Muscle layer of duodenum (tissue), 2 donors: ENCODE measurements around the gene BOC.

Source experiments
- H3K27ac ChIP-seq: one replicate; pipeline ENCODE4 v1.7.0; 2013; ENCODE audit warnings: mild to moderate bottlenecking, low read length
- H3K27me3 ChIP-seq: one replicate; pipeline ENCODE4 v1.7.0; 2013; ENCODE audit warnings: low read depth, mild to moderate bottlenecking, control low read depth, low read length
- H3K36me3 ChIP-seq, 2 donors: one replicate each; pipeline ENCODE4 v1.7.0; 2013; ENCODE audit warnings: low read length in 2 of 2, control low read depth in 1 of 2, mild to moderate bottlenecking in 1 of 2; ENCODE audit not compliant: insufficient read depth in 2 of 2, control insufficient read depth in 1 of 2
- H3K4me1 ChIP-seq, 2 donors: one replicate each; pipeline ENCODE4 v1.7.0; 2013; ENCODE audit warnings: low read length in 2 of 2, mild to moderate bottlenecking in 2 of 2, control low read depth in 1 of 2, moderate library complexity in 1 of 2; ENCODE audit not compliant: insufficient read depth in 2 of 2, control insufficient read depth in 1 of 2
- H3K4me3 ChIP-seq, 2 donors: one replicate each; pipeline ENCODE4 v1.7.0; 2013; ENCODE audit warnings: low read length in 2 of 2, low read depth in 1 of 2, mild to moderate bottlenecking in 1 of 2
- H3K9me3 ChIP-seq, 2 donors: one replicate each; pipeline ENCODE4 v1.7.0; 2013; ENCODE audit warnings: low read length in 2 of 2, control low read depth in 1 of 2, mild to moderate bottlenecking in 1 of 2; ENCODE audit not compliant: control insufficient read depth in 1 of 2
- donor health status: healthy.

Gene BOC

DNA sequence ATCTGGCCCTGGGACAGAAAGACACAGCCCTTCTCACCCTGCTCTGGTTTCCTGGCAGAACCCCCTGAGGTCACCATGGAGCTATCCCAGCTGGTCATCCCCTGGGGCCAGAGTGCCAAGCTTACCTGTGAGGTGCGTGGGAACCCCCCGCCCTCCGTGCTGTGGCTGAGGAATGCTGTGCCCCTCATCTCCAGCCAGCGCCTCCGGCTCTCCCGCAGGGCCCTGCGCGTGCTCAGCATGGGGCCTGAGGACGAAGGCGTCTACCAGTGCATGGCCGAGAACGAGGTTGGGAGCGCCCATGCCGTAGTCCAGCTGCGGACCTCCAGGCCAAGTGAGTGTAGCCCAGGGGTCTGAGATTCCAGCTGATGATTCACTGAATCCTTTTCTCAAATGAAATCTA, 61.7 kb downstream of the BOC start:
- no peak overlapping the region for H3K27ac ChIP-seq
- H3K36me3 ChIP-seq, result peaks cover 8 to 56% of the 10 kb centered on the region in 2 donors
- peaks cover 9 to 39% of the 10 kb centered on the region in 2 donors for H3K4me1 ChIP-seq

DNA sequence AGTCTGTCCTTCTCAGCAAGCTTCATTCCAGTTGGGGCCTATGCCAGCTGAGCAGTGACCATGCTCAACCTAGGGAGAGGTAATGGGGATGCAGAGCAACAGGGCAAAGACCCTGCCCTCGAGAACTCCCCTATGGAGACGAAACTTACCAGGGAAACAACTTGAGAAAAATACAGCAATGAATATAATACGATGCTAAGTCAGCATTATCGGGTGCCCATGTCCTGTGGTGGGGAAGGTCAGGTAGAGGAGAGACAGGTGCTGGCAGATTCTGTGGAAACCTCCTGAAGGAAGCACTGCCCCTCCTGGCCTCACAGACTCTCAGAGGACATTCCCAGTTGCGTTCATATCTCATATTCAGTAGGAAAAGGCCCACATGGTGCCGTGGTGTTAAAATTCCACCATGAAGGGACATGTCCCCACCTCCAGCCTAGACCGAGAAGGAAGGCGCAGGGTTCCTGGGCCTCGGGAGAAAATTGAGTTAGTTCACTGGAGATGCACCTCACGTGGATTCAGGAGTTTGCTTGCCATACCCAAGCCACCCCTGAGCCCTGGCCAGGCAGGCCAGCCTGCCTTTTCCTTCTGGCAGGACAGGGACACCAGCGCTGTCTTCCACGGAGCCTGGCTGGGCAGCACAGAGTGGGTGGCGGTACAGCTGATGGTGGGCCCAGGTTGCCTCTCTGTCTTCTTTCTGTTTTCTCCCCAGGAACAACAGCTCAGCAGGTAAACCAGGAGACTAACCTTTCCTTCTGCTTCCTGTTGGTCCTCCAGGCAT, 62.4 kb downstream of the BOC start:
- Histone ChIP-seq H3K27me3 (no peaks in the 10 kb centered on the region), H3K9me3 (no peaks in the 10 kb centered on the region), H3K4me1 (peaks cover 9 to 36% of the 10 kb centered on the region in 2 donors), H3K27ac (no peak overlapping the region), H3K36me3 (peaks cover 9 to 54% of the 10 kb centered on the region in 2 donors), H3K4me3 (no peak overlapping the region)

More for the DNA sequence above, 61.7 kb downstream of the BOC start:
- Histone ChIP-seq H3K9me3 (no peaks in the 10 kb centered on the region), H3K27me3 (no peaks in the 10 kb centered on the region), H3K4me3 (no peak overlapping the region)

DNA sequence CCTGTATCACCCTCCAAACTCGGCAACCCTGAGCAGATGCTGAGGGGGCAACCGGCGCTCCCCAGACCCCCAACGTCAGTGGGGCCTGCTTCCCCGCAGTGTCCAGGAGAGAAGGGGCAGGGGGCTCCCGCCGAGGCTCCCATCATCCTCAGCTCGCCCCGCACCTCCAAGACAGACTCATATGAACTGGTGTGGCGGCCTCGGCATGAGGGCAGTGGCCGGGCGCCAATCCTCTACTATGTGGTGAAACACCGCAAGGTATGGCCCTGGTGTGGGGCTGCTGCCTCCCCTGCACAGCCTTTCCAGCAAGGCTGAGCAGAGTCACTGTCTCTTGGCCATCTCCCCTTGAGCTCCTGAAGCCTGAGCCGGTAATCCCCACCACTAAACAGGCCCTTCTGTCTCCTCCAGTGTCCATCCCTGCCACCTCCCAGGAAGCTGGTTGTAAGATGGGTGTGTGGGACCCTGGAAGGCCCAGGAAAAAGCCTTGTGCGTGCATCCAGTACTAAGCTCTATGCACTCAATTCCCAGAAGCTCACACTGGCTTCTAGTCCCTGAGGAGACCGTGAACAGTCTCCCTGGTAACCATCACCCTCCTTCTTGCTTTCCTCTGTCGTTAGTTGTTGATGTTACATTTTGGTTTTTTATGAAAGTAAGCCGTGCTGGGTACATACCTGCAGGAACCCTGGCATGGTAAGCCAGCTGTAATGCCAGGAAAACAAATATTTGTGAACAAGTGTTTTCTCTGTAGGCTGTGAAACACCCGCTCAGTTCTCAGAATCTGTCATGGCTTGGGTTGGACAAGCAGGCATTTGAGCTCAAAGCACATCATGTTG, 63.3 kb downstream of the BOC start:
- peaks cover 17 to 61% of the 10 kb centered on the region in 2 donors for H3K36me3 ChIP-seq
- H3K27me3 ChIP-seq, result no peaks in the 10 kb centered on the region
- H3K9me3 ChIP-seq, result no peaks in the 10 kb centered on the region
- no peak overlapping the region for H3K4me3 ChIP-seq
- peaks cover 9 to 36% of the 10 kb centered on the region in 2 donors for H3K4me1 ChIP-seq
- peak overlapping the region; percentile 27 for H3K27ac ChIP-seq

DNA sequence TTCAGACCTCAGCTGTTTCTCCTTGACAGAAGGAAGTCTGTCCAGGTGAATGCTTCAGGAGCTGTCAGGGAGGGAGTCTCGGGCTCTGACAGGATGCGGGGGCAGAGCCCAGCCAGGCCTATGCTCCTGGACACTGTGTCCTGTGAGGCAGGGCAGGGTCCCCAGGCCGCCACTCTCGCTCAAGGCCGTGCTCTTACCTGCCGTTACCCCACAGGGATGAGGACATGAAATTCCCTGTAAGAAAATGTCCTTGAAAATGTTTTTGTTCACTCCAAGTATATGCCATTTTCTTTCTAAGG, 63.9 kb downstream of the BOC start:
- Histone ChIP-seq H3K27me3 (no peaks in the 10 kb centered on the region), H3K4me1 (peaks cover 9 to 36% of the 10 kb centered on the region in 2 donors), H3K27ac (no peak overlapping the region), H3K4me3 (no peak overlapping the region), H3K36me3 (peaks cover 14 to 61% of the 10 kb centered on the region in 2 donors), H3K9me3 (no peaks in the 10 kb centered on the region)

DNA sequence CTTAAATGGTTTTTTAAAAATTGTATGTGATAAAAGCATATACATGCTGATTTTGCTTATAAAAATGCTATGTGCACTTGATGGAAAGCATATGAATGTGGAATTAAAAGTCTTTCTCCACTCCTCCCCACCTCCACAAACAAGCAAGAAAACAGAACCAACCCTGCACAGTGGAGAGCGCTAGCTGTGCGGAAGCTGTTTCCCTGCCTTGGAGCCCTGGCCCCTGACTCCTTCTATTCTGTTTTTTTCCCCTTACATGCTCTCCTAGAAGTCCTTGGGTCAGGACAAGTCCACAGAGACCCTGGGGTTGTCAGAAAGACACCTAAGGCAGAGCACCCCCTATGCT, 64.2 kb downstream of the BOC start:
- Histone ChIP-seq H3K9me3 (no peaks in the 10 kb centered on the region), H3K4me3 (peak overlapping the region in 1 of 2 donors; percentile 46), H3K27ac (peak overlapping the region; percentile 79), H3K4me1 (peaks cover 9 to 36% of the 10 kb centered on the region in 2 donors), H3K27me3 (no peaks in the 10 kb centered on the region), H3K36me3 (peaks cover 14 to 62% of the 10 kb centered on the region in 2 donors)

DNA sequence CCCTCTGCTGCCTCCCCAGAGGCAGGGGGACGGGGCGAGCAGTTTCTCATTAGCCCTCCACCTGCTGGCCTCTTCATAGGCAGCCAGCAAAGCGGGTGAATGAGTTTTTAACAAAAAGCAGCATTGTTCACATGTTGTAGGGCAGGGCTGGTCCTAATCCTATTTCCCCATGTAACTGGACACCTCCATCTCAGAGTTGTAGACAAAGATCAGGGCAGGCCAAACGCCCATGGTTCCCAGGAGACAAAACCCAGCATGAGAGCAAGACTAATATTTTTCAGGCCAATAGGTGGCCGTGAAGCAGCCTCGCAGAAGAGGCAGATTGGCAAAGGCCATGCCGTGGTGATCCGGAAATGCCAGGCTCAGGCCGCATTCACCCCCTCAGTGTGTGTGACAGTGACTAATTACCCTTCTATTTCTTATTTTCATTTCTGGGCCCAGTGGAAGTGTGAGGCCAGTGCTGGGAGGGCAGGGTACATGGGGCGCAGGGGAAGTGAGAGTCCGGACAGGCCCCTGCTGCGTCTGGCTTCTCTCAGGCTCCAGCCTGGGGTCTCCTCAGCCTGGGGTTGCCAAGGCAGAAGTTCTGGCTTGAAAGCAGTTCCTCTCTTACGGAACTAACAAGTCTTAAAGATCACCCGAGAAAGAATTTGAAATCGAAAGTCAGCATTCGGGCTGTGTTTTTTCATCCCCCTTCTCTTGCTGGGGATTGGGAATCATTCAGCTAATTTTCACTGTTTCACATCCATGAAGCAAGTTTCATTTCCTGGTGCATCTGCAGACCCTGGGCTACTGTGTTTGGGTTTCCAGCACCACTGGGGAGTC, 64.8 kb downstream of the BOC start:
- no peaks in the 10 kb centered on the region for H3K27me3 ChIP-seq
- peaks cover 17 to 62% of the 10 kb centered on the region in 2 donors for H3K36me3 ChIP-seq
- peaks cover 9 to 30% of the 10 kb centered on the region in 2 donors for H3K4me1 ChIP-seq
- H3K27ac ChIP-seq, result peak overlapping the region; percentile 79
- no peaks in the 10 kb centered on the region for H3K9me3 ChIP-seq
- H3K4me3 ChIP-seq, result peak overlapping the region; percentile 18 to 46

DNA sequence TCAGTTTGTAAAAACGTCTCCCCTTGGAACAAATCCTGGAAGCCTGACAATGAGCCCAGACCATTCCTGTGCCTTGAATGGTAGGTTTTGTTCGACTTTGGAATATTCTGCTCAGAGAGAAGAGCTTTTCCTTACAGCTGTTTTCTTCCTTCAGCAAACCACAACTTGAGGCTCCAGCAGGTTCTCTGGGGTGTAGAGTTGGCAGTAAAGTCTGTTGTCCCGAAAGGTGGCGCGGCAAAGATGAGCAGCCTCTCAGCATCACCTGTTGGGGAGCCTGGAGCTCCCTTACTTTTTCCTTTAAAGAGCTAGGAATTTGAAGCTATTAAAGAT, 65.4 kb downstream of the BOC start:
- H3K9me3 ChIP-seq, result no peaks in the 10 kb centered on the region
- H3K27ac ChIP-seq, result peak overlapping the region; percentile 79
- no peaks in the 10 kb centered on the region for H3K27me3 ChIP-seq
- peaks cover 9 to 28% of the 10 kb centered on the region in 2 donors for H3K4me1 ChIP-seq
- H3K4me3 ChIP-seq, result peak overlapping the region; percentile 18 to 46
- H3K36me3 ChIP-seq, result peaks cover 23 to 63% of the 10 kb centered on the region in 2 donors

DNA sequence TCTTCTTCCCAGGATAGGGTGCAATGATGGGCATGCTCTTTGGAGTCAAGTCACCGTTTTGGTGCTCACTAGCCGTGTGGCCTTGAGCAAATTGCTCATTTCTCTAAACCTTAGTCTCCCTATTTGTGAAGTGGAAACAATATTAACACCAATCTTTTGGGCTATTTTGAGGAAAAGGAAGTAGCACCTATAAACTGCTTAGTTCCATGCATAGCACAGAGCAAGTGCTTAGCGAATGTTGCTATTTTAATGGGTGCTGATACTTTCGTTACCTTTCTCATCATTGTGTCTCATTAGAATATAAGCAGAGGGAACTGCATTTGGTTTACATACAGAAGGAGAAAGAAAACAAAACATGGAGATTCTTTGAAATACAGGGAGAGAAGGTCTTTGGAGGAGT, 66.1 kb downstream of the BOC start:
- Histone ChIP-seq H3K4me1 (peaks cover 9 to 28% of the 10 kb centered on the region in 2 donors), H3K4me3 (no peak overlapping the region), H3K9me3 (no peaks in the 10 kb centered on the region), H3K36me3 (peaks cover 26 to 64% of the 10 kb centered on the region in 2 donors), H3K27me3 (no peaks in the 10 kb centered on the region), H3K27ac (no peak overlapping the region)

DNA sequence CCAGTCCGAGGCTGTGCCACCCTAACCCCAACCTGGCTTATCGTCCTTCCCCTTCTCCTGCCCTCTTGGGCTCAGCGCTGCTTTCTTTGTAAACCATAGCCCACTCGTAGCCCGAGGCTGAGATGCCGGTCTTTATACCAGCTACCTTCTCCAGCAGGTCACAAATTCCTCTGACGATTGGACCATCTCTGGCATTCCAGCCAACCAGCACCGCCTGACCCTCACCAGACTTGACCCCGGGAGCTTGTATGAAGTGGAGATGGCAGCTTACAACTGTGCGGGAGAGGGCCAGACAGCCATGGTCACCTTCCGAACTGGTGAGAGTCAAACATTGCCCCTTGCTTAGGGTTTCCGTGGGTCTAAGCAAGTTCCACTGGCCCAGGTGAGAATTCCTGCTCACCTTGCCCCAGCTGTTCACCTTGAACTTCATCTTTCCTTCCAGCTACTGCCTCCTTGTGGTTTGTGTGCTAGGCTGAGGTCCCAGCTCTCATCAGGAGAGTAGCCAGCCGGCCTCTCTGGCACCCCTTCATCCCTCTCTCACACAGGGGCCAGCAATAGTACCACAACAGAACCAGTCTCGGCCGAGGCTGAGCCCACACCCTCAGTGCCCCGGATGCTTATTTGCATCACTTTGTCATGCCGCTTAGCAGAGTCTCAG, 66.7 kb downstream of the BOC start:
- H3K4me1 ChIP-seq, result peaks cover 9 to 28% of the 10 kb centered on the region in 2 donors
- H3K4me3 ChIP-seq, result no peak overlapping the region
- no peaks in the 10 kb centered on the region for H3K9me3 ChIP-seq
- H3K27ac ChIP-seq, result no peak overlapping the region
- H3K27me3 ChIP-seq, result no peaks in the 10 kb centered on the region
- H3K36me3 ChIP-seq, result peaks cover 33 to 60% of the 10 kb centered on the region in 2 donors

DNA sequence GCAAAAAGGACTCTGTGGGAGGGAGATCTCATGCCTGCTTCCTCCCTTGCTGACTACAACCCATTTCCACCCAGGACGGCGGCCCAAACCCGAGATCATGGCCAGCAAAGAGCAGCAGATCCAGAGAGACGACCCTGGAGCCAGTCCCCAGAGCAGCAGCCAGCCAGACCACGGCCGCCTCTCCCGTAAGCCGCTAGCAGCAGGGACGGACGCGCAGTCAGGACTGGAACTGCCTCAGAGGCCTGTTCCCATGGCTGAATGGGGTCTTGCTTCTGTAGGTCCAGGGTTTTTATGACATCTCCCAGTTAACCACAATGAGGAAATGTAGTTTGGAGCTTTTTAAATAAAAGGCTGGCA, 67.2 kb downstream of the BOC start:
- Histone ChIP-seq H3K36me3 (peaks cover 33 to 61% of the 10 kb centered on the region in 2 donors), H3K9me3 (no peaks in the 10 kb centered on the region), H3K27ac (no peak overlapping the region), H3K27me3 (no peaks in the 10 kb centered on the region), H3K4me3 (no peak overlapping the region), H3K4me1 (peaks cover 9 to 28% of the 10 kb centered on the region in 2 donors)

DNA sequence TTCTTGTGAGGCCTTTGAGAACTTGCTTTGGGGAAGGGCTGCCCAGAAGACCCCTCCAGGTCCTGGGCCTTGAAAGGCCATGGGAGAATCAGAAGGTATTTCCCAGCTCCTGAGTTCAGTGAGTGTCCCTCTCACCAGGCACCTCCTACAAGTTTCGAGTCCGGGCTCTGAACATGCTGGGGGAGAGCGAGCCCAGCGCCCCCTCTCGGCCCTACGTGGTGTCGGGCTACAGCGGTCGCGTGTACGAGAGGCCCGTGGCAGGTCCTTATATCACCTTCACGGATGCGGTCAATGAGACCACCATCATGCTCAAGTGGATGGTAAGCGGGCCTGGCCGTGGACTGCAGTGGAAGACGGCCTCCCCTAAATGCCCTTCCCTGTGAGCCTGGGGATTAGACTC, 68.3 kb downstream of the BOC start:
- Histone ChIP-seq H3K4me3 (no peak overlapping the region), H3K27me3 (no peaks in the 10 kb centered on the region), H3K27ac (no peak overlapping the region), H3K4me1 (peaks cover 9 to 21% of the 10 kb centered on the region in 2 donors), H3K36me3 (peaks cover 33 to 58% of the 10 kb centered on the region in 2 donors), H3K9me3 (no peaks in the 10 kb centered on the region)
